ENCODE results near the gene PROZ. TPM values are rescaled to one million over a fixed set of nuclear protein-coding genes. Genes with fewer than 3 reads are reported as not detected.
A peak's percentile ranks its signal among the peaks of the same experiment; 100 is the strongest.

PROZ gene
- total and polyA plus RNA-seq, 2 of the 13 experiments (the other 11 are each of a cell fraction or from before 2014, with no cell fraction given): 5.6 to 22.5 TPM

GRCh38 chr13:113153810-113154748, 4.4 kb upstream of the PROZ start (continued):
- TF ChIP-seq TRAFD1 (CRISPR knock-in tag; IDR thresholded peaks at IDR 0.05; ENCODE audit: borderline replicate concordance) (no peak), NONO (IDR thresholded peaks at IDR 0.05) (no peak), NONO (CRISPR knock-in tag; conservative IDR thresholded peaks at IDR 0.05) (0 out of 2 replicates have a peak, but pooled peaks have one; percentile 22), ZBTB34 (CRISPR knock-in tag; IDR thresholded peaks at IDR 0.05) (no peak), TP53 (CRISPR knock-in tag; conservative IDR thresholded peaks at IDR 0.05) (no peak), ZNF574 (CRISPR knock-in tag; IDR thresholded peaks at IDR 0.05) (0 out of 2 replicates have a peak, but pooled peaks have one; percentile 34), FOSL2 (CRISPR knock-in tag; IDR thresholded peaks at IDR 0.05) (peak; percentile 36; the same call in 1 of the 2 replicates), TGIF2 (CRISPR knock-in tag; IDR thresholded peaks at IDR 0.05) (0 out of 2 replicates have a peak, but pooled peaks have one; percentile 63), TEF (CRISPR knock-in tag; IDR thresholded peaks at IDR 0.05) (0 out of 2 replicates have a peak, but pooled peaks have one; percentile 25), FOXK2 (IDR thresholded peaks at IDR 0.05) (no peak), ZNF430 (CRISPR knock-in tag; IDR thresholded peaks at IDR 0.05) (no peak), RARG (CRISPR knock-in tag; IDR thresholded peaks at IDR 0.05; ENCODE audit: low read depth) (no peak), ZNF549 (CRISPR knock-in tag; IDR thresholded peaks at IDR 0.05) (no peak), ARID3A (IDR thresholded peaks at IDR 0.05; ENCODE audit: low read depth, low read length) (no peak), ZSCAN25 (CRISPR knock-in tag; IDR thresholded peaks at IDR 0.05) (no peak), ERF (CRISPR knock-in tag; IDR thresholded peaks at IDR 0.05) (no peak), SPEN (CRISPR knock-in tag; IDR thresholded peaks at IDR 0.05; ENCODE audit: low read depth) (no peak), ZNF614 (CRISPR knock-in tag; IDR thresholded peaks at IDR 0.05; ENCODE audit: borderline replicate concordance) (no peak), ZBTB7B (CRISPR knock-in tag; IDR thresholded peaks at IDR 0.05) (no peak), FOXJ3 (CRISPR knock-in tag; IDR thresholded peaks at IDR 0.05; ENCODE audit: borderline replicate concordance) (no peak), ARNTL (CRISPR knock-in tag; IDR thresholded peaks at IDR 0.05) (peak; percentile 79), SNAPC2 (CRISPR knock-in tag; IDR thresholded peaks at IDR 0.05) (0 out of 2 replicates have a peak, but pooled peaks have one; percentile 25)

Measured in HepG2 (cell line).